Activated CD8-positive, alpha-beta T cell treated with anti-CD3 and anti-CD28 coated beads for 36 hours (primary cell): Measurements from ENCODE around the gene LRR1. TPM values are rescaled to one million over a fixed set of nuclear protein-coding genes. Genes with fewer than 3 reads are reported as not detected.

Source experiments
- ATAC-seq: fragments of 200-7000 bp; cut with Tn5 transposase; one replicate; pipeline ENCODE4 v1.10.0; 2021; ENCODE audit warnings: mild to moderate bottlenecking, moderate library complexity
- CTCF ChIA-PET: fragments of 350-600 bp; sonication (Branson Sonifier 250); formaldehyde crosslinking; loops from one replicate; lab custom pipeline; 2021; ENCODE audit warnings: antibody characterized with exemption; lab: Charles Lee
- POLR2A ChIA-PET: fragments of 350-600 bp; sonication (Branson Sonifier 250); formaldehyde crosslinking; loops from one replicate; lab custom pipeline; 2021; ENCODE audit warnings: antibody characterized with exemption; lab: Charles Lee
- DNase-seq: peaks from one replicate; pipeline ENCODE4 v3.0.0-alpha.2; 2020
- H3K27ac Mint-ChIP-seq: one replicate; pipeline ENCODE4 v1.8.0; 2021; ENCODE audit warnings: mild to moderate bottlenecking, mixed read lengths
- H3K27me3 Mint-ChIP-seq: one replicate; pipeline ENCODE4 v1.8.0; 2021; ENCODE audit warnings: mixed read lengths
- H3K36me3 Mint-ChIP-seq: one replicate; pipeline ENCODE4 v1.8.0; 2021; ENCODE audit warnings: low read depth, mixed read lengths
- H3K4me1 Mint-ChIP-seq: one replicate; pipeline ENCODE4 v1.8.0; 2021; ENCODE audit warnings: low read depth, mixed read lengths
- H3K4me3 Mint-ChIP-seq: one replicate; pipeline ENCODE4 v1.8.0; 2021; ENCODE audit warnings: mild to moderate bottlenecking, moderate library complexity, mixed read lengths
- H3K9me3 Mint-ChIP-seq: one replicate; pipeline ENCODE4 v1.8.0; 2021; ENCODE audit warnings: mixed read lengths
- intact Hi-C: fragments of 100-400 bp; cut with micrococcal nuclease; formaldehyde crosslinking; loops from one replicate; pipeline ENCODE4 v1.10.0; 2022
- total RNA-seq, 2 experiments: library from RNA; stranded (reverse); gene quantifications; one replicate each; pipeline ENCODE4 v1.2.3, GENCODE V29; 2021
- TF ChIP-seq, protein P1 (sequence below): fragments of 200-600 bp; IDR thresholded peaks from one replicate; pipeline ENCODE4 v1.8.0; 2022; ENCODE audit warnings: antibody characterized with exemption, mild to moderate bottlenecking

The LRR1 gene, protein sequence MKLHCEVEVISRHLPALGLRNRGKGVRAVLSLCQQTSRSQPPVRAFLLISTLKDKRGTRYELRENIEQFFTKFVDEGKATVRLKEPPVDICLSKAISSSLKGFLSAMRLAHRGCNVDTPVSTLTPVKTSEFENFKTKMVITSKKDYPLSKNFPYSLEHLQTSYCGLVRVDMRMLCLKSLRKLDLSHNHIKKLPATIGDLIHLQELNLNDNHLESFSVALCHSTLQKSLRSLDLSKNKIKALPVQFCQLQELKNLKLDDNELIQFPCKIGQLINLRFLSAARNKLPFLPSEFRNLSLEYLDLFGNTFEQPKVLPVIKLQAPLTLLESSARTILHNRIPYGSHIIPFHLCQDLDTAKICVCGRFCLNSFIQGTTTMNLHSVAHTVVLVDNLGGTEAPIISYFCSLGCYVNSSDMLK
- total RNA-seq, result 10 to 100 TPM; 44.3 to 46.4 TPM

DNA sequence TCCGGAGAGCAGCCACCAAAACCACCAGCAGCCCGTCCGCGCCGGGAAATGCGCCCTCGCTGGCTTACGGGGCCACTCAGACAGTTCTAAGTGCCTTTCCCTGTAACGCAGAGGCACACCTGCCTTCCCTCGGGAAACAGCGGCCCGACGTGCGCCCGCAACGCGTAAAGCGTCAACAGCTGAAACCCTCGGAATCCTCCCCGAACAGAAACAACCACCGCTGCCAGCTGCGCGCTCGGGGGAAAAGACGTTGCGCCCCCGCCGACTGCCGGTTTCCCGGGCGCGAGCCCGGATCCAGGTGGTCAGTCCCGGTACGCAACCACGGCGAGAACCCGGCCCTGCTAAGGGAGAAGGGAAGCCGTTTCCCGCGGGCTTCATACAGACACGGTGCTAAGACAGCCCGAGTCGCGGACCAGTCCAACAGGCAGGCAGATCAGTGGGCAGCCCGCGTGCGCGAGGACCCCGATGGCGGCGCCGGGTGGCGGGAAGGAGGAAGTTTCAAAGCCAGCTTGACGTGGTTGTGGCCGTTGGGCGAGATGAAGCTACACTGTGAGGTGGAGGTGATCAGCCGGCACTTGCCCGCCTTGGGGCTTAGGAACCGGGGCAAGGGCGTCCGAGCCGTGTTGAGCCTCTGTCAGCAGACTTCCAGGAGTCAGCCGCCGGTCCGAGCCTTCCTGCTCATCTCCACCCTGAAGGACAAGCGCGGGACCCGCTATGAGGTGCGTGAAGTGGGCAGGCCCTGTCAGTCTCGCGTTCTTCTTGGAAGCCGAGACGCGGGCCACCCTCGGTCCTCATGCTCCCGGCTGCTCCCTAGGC lies at the start of gene LRR1:
TSS of gene LRR1 (plus strand) at position 456 of the 816 bp plus-strand sequence. CDS start at position 537, 81 bp downstream.
- H3K4me1 Mint-ChIP-seq, result peaks cover 18% of the 10 kb centered on the region

DNA sequence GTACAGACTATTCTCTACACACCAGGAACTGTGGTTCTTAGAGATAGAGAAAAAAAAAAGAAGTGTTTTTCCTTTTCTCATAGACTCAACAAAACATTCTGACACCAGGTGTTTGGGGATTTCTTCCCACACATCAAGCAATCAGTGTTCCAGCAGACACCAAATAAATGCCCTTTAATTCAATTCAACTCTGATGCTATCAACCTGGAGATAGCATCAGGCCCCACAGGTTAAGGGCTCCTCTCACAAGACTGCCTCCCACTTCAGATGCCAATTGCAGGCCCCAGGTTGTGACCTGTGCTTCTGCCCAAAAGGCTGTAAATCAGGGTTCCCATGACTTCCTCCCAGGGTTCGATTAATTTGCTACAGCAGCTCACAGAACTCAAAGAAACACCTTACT lies 49.3 kb upstream of the LRR1 start:
- ChIA-PET POLR2A (no interaction called here), CTCF (interaction anchor here (1.7 to 2.4 kb wide), 2 partner anchors 12 to 52 kb away, joined by 3 to 8 read pairs; no protein-coding TSS in a partner anchor)
- ATAC-seq, result no peak
- intact Hi-C loops, result no loop called here
- Mint-ChIP-seq H3K9me3 (no peaks in the 10 kb centered on the region), H3K4me1 (no peaks in the 10 kb centered on the region), H3K27ac (no peak overlapping the region), H3K4me3 (no peak overlapping the region), H3K27me3 (no peaks in the 10 kb centered on the region), H3K36me3 (no peaks in the 10 kb centered on the region)
- DNase-seq, result no peak
- TF ChIP-seq, protein P1, sequence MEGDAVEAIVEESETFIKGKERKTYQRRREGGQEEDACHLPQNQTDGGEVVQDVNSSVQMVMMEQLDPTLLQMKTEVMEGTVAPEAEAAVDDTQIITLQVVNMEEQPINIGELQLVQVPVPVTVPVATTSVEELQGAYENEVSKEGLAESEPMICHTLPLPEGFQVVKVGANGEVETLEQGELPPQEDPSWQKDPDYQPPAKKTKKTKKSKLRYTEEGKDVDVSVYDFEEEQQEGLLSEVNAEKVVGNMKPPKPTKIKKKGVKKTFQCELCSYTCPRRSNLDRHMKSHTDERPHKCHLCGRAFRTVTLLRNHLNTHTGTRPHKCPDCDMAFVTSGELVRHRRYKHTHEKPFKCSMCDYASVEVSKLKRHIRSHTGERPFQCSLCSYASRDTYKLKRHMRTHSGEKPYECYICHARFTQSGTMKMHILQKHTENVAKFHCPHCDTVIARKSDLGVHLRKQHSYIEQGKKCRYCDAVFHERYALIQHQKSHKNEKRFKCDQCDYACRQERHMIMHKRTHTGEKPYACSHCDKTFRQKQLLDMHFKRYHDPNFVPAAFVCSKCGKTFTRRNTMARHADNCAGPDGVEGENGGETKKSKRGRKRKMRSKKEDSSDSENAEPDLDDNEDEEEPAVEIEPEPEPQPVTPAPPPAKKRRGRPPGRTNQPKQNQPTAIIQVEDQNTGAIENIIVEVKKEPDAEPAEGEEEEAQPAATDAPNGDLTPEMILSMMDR, result no peak

More for the DNA sequence above, at the start of gene LRR1:
- DNase-seq (peak; percentile 89), ATAC-seq (peak; percentile 86)
- H3K27me3 Mint-ChIP-seq, result no peaks in the 10 kb centered on the region
- peaks cover 14% of the 10 kb centered on the region for H3K36me3 Mint-ChIP-seq
- peak within 1 kb of the TSS; percentile 98 for H3K27ac Mint-ChIP-seq
- POLR2A ChIA-PET, result interaction anchor here (0.7 to 6.9 kb wide), 16 partner anchors 10 to 1164 kb away, joined by 3 to 110 read pairs (median 4); partner anchors contain the start of genes DNAAF2, MGAT2, RPL36AL and RPS29
- no peaks in the 10 kb centered on the region for H3K9me3 Mint-ChIP-seq
- H3K4me3 Mint-ChIP-seq, result peak within 1 kb of the TSS; percentile 98
- TF ChIP-seq, protein P1, result no peak
- CTCF ChIA-PET, result interaction anchor here (0.8 to 3.4 kb wide), 7 partner anchors 12 to 263 kb away, joined by 3 to 27 read pairs (median 4); partner anchors contain the start of genes MGAT2, RPL36AL and RPS29
- intact Hi-C loops, result loop anchor here (1.0 kb wide), 1 partner anchor 21 kb away; no protein-coding TSS in a partner anchor

GRCh38 chr14:49549881-49550280 lies 48.9 kb upstream of the LRR1 start:
- no peak overlapping the region for H3K27ac Mint-ChIP-seq
- TF ChIP-seq, protein P1, result no peak
- DNase-seq, result no peak
- ChIA-PET CTCF (interaction anchor here (1.7 to 2.4 kb wide), 2 partner anchors 12 to 52 kb away, joined by 3 to 8 read pairs; no protein-coding TSS in a partner anchor), POLR2A (no interaction called here)
- no peak for ATAC-seq
- no peaks in the 10 kb centered on the region for H3K36me3 Mint-ChIP-seq
- no peaks in the 10 kb centered on the region for H3K9me3 Mint-ChIP-seq
- no peak overlapping the region for H3K4me3 Mint-ChIP-seq
- no peaks in the 10 kb centered on the region for H3K27me3 Mint-ChIP-seq
- no peaks in the 10 kb centered on the region for H3K4me1 Mint-ChIP-seq
- intact Hi-C loops, result no loop called here

DNA sequence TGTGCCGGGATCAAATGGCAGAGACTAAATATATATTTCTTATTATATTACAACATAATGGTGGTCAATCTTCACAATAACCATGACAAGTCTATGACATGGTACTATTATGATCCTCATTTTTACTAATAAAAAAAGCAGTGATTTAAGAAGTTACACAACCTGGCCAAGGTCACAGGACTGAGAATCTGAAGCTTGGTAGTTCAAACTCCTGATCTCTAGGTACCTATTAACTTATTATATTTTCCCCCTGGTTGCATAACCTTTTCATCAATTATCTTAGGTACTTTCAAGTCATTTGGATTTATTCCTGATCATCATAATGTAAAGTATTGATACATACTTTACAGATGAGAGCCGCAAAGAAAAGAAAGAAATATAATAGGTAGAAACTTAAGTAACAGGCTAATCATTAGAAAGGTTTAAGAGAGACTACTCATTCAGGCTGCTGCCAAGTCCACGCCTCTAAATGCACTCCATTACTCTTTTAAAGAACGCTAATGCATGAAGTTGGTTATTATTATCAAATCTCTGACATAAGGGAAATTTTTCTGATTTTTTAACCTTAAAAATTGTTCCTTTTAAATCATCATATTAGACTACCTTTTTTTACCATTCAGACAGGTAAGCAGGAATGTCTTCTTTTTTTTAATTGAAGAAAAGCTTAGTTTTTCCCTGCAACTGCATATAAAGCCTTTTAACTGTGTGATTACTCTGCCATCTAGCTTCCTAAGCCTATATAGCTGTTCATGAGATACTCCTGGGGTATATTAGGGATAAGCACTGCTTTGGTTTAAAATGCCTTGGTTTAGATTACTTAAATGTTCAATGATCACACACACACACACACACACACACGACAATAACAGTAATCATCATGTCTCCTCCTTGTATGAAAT lies 48.2 kb upstream of the LRR1 start:
- Mint-ChIP-seq H3K27me3 (no peaks in the 10 kb centered on the region), H3K27ac (no peak overlapping the region), H3K4me3 (no peak overlapping the region), H3K36me3 (no peaks in the 10 kb centered on the region), H3K4me1 (no peaks in the 10 kb centered on the region), H3K9me3 (no peaks in the 10 kb centered on the region)
- ChIA-PET CTCF (interaction anchor here (0.9 to 2.4 kb wide), 3 partner anchors 13 to 89 kb away, joined by 3 to 8 read pairs (median 6); no protein-coding TSS in a partner anchor), POLR2A (no interaction called here)
- intact Hi-C loops, result no loop called here
- TF ChIP-seq, protein P1, result no peak
- DNase-seq, result no peak
- no peak for ATAC-seq
